B cell (primary cell): Measurements from ENCODE around the gene IGFN1. TPM values are rescaled to one million over a fixed set of nuclear protein-coding genes. Genes with fewer than 3 reads are reported as not detected.

Experiments used
- ATAC-seq: fragments of 200-7000 bp; cut with Tn5 transposase; one replicate; pipeline ENCODE4 v1.10.0; 2021; ENCODE audit warnings: low read depth, mild to moderate bottlenecking, moderate number of reproducible peaks, moderate library complexity
- CTCF ChIA-PET: fragments of 350-600 bp; sonication (Branson Sonifier 250); formaldehyde crosslinking; loops from one replicate; lab custom pipeline; 2021; ENCODE audit warnings: antibody characterized with exemption, inconsistent platforms; lab: Charles Lee
- POLR2A ChIA-PET: fragments of 350-600 bp; sonication (Branson Sonifier 250); formaldehyde crosslinking; loops from one replicate; lab custom pipeline; 2021; ENCODE audit warnings: antibody characterized with exemption; lab: Charles Lee
- DNase-seq: peaks from one replicate; pipeline ENCODE4 v3.0.0; 2013
- H2AFZ ChIP-seq: 2 replicates; pipeline ENCODE4 v1.6.1; 2012; ENCODE audit warnings: mild to moderate bottlenecking, low read depth, low read length; ENCODE audit not compliant: insufficient read depth, poor library complexity, severe bottlenecking
- H3K27ac ChIP-seq, 2 donors: 1 replicate in 1 of 2; 2 replicates in 1 of 2; pipeline ENCODE4 v1.5.1; 2012 to 2013; ENCODE audit warnings: low read length in 2 of 2, mild to moderate bottlenecking in 2 of 2, moderate library complexity in 1 of 2
- H3K27me3 ChIP-seq, 4 experiments: fragments of 200-600 bp in 1 of 4; sonication (generic) in 1 of 4; replicated peaks in 1 of 4; 1 replicate in 2 of 4; 2 replicates in 2 of 4; pipeline versions ENCODE4 v1.6.1 to v1.7.0; 2013 to 2016; ENCODE audit warnings: low read length in 3 of 4, mild to moderate bottlenecking in 2 of 4, mixed read lengths in 1 of 4, moderate library complexity in 1 of 4; ENCODE audit not compliant: insufficient read depth in 4 of 4, control insufficient read depth in 3 of 4; ENCODE audit errors: control extremely low read depth in 1 of 4
- H3K36me3 ChIP-seq, 2 experiments: replicated peaks in 1 of 2; 1 replicate in 1 of 2; 2 replicates in 1 of 2; pipeline versions ENCODE4 v1.6.1 to v1.7.1; 2013; ENCODE audit warnings: low read length in 1 of 2; ENCODE audit not compliant: insufficient read depth in 2 of 2, control insufficient read depth in 1 of 2; ENCODE audit errors: control extremely low read depth in 1 of 2, extremely low read depth in 1 of 2
- H3K4me1 ChIP-seq, 2 donors: fragments of 200-600 bp in 1 of 2; sonication (generic) in 1 of 2; 1 replicate in 1 of 2; 2 replicates in 1 of 2; pipeline versions ENCODE4 v1.5.1 to v1.6.1; 2013 to 2017; ENCODE audit warnings: low read length in 2 of 2; ENCODE audit not compliant: control insufficient read depth in 2 of 2, insufficient read depth in 2 of 2
- H3K4me2 ChIP-seq: replicated peaks from 2 replicates; pipeline ENCODE3; 2012; ENCODE audit warnings: mild to moderate bottlenecking, low read depth, low read length; ENCODE audit not compliant: poor library complexity, severe bottlenecking
- H3K4me3 ChIP-seq, 5 experiments: fragments of 200-600 bp in 1 of 5; sonication (generic) in 1 of 5; 1 replicate in 3 of 5; 2 replicates in 2 of 5; pipeline versions ENCODE4 v1.5.1 to v1.7.0; 2011 to 2016; ENCODE audit warnings: low read length in 4 of 5, mild to moderate bottlenecking in 4 of 5, low read depth in 2 of 5, control low read depth in 1 of 5, moderate library complexity in 1 of 5; ENCODE audit not compliant: insufficient read depth in 1 of 5; ENCODE audit errors: control extremely low read depth in 1 of 5, extremely low read depth in 1 of 5
- H3K79me2 ChIP-seq: fragments of 200-600 bp; sonication (generic); one replicate; pipeline ENCODE4 v1.6.0; 2016; ENCODE audit warnings: low read length; ENCODE audit not compliant: control insufficient read depth, insufficient read depth
- H3K9ac ChIP-seq: fragments of 200-600 bp; sonication (generic); 2 replicates; pipeline ENCODE4 v1.6.1; 2017; ENCODE audit warnings: mild to moderate bottlenecking, low read length, moderate library complexity
- H3K9me3 ChIP-seq, 3 donors: one replicate each; pipeline versions ENCODE4 v1.6.1 to v1.7.1; 2013; ENCODE audit warnings: low read length in 2 of 3; ENCODE audit not compliant: control insufficient read depth in 2 of 3, insufficient read depth in 1 of 3; ENCODE audit errors: control extremely low read depth in 1 of 3
- H4K20me1 ChIP-seq: 2 replicates; pipeline ENCODE4 v1.6.0; 2012; ENCODE audit warnings: mild to moderate bottlenecking, low read length; ENCODE audit not compliant: insufficient read depth, control insufficient read depth, poor library complexity, severe bottlenecking
- H3K27ac Mint-ChIP-seq: one replicate; pipeline ENCODE4 v1.8.0; 2021; ENCODE audit warnings: mixed read lengths
- H3K27me3 Mint-ChIP-seq: one replicate; pipeline ENCODE4 v1.8.0; 2021; ENCODE audit warnings: mixed read lengths
- H3K4me1 Mint-ChIP-seq: one replicate; pipeline ENCODE4 v1.8.0; 2021; ENCODE audit warnings: mixed read lengths
- H3K4me3 Mint-ChIP-seq: one replicate; pipeline ENCODE4 v1.8.0; 2021; ENCODE audit warnings: mixed read lengths
- H3K9me3 Mint-ChIP-seq: one replicate; pipeline ENCODE4 v1.8.0; 2022; ENCODE audit warnings: mixed read lengths; ENCODE audit not compliant: insufficient read depth
- CTCF ChIP-seq: fragments of 200-600 bp; IDR thresholded peaks from one replicate; pipeline ENCODE4 v1.8.0; 2022; ENCODE audit warnings: antibody characterized with exemption, mild to moderate bottlenecking
- EZH2 ChIP-seq: IDR thresholded peaks from 2 replicates; pipeline ENCODE4 v1.6.1; 2012; ENCODE audit warnings: borderline replicate concordance, low read depth, mild to moderate bottlenecking, moderate library complexity, low read length; ENCODE audit not compliant: insufficient read depth, poor library complexity, severe bottlenecking
- WGBS: methylation state at CpG from one replicate; pipeline ENCODE4 v1.1.5; 2013; ENCODE audit warnings: missing lambda C conversion rate; ENCODE audit not compliant: insufficient coverage; 5-methylcytosine and 5-hydroxymethylcytosine counted together
- intact Hi-C: fragments of 100-400 bp; cut with micrococcal nuclease; formaldehyde crosslinking; loops from one replicate; pipeline ENCODE4 v1.10.0; 2022
- polyA plus RNA-seq: library from polyadenylated mRNA; depleted of rRNA; stranded (reverse); fragments of >200 nt; gene quantifications from 2 replicates; pipeline ENCODE4 v1.2.3, GENCODE V29; 2012
- total RNA-seq, 2 donors: library from RNA; stranded (reverse); fragments of 120-200 nt in 1 of 2; gene quantifications; 1 replicate in 1 of 2; 2 replicates in 1 of 2; pipeline versions ENCODE4 v1.2.3 to v1.2.4, GENCODE V29; 2013 to 2022

IGFN1 gene
- total and polyA plus RNA-seq, 2 donors (not counting 1 experiment from before 2014, with no cell fraction given) = not detected

GRCh38 chr1:201245082-201245481 lies 54.5 kb downstream of the IGFN1 start:
- Histone ChIP-seq H3K9ac (no peak overlapping the region), H3K27me3 (peaks cover 0 to 29% (median 3%) of the 10 kb centered on the region in 4 experiments), H3K4me2 (no peak overlapping the region), H4K20me1 (no peaks in the 10 kb centered on the region), H3K4me1 (no peaks in the 10 kb centered on the region), H3K79me2 (no peaks in the 10 kb centered on the region), H3K9me3 (no peaks in the 10 kb centered on the region), H3K27ac (no peak overlapping the region), H3K36me3 (no peaks in the 10 kb centered on the region), H3K4me3 (no peak overlapping the region), H2AFZ (no peak overlapping the region)
- Mint-ChIP-seq H3K27ac (no peak overlapping the region), H3K27me3 (peaks cover 44% of the 10 kb centered on the region), H3K4me1 (no peaks in the 10 kb centered on the region), H3K9me3 (no peaks in the 10 kb centered on the region), H3K4me3 (no peak overlapping the region)
- ChIA-PET POLR2A (no interaction called here), CTCF (no interaction called here)
- 80% methylated on average over 1 of the region's 1 CpG for WGBS
- ATAC-seq (no peak), DNase-seq (no peak)
- intact Hi-C loops = no loop called here
- TF ChIP-seq EZH2 (no peak), CTCF (no peak)

DNA sequence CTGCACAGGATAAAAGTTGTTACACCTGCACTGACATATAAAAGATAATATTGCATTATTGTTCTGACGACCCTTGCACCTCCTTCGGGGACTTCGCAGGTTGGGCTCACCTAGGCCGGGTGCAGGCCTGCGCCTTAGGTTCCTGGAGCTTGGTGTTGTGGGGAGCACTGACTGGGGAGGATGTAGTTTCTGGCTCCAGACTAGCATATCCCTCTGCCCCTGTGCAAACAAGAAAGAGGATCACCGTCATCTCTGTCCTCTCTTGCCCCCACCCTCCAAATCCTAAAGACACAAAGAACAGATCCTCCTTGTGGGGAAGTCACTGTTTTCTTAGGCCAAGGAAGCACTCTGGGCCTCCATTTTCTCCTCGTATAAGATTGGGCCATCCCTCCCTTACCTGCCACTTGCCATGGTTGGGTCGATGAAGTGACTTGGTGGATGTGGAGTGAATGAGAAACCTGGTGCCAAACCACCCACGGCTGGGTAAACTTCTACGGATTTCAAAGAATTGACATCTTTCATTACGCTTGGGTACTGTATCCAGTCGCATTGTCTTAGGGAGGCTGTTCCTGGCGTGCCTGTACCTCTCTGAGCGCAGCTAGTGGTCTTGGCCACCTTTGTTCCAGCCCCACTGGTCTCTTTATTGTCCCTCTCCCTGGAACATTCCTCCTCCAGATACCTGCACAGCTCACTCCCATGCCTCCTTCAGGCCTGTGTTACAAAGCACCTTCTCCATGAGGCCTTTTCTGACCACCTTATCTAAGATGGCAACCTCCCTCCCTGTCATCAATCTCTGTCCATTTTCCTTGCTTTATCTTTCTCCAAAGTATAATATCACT lies 58.3 kb downstream of the IGFN1 start:
- H3K9me3 ChIP-seq = no peaks in the 10 kb centered on the region
- Mint-ChIP-seq H3K27me3 (peaks cover 26% of the 10 kb centered on the region), H3K4me1 (no peaks in the 10 kb centered on the region), H3K9me3 (no peaks in the 10 kb centered on the region), H3K27ac (no peak overlapping the region), H3K4me3 (no peak overlapping the region)
- TF ChIP-seq EZH2 (no peak), CTCF (no peak)
- H3K36me3 ChIP-seq = no peaks in the 10 kb centered on the region
- DNase-seq (no peak), ATAC-seq (no peak)
- no peak overlapping the region for H3K4me2 ChIP-seq
- ChIA-PET CTCF (no interaction called here), POLR2A (no interaction called here)
- WGBS = 92% methylated on average over 7 of the region's 14 CpGs
- peaks cover 0 to 9% (median 1%) of the 10 kb centered on the region in 4 experiments for H3K27me3 ChIP-seq
- intact Hi-C loops = no loop called here
- H3K79me2 ChIP-seq = no peaks in the 10 kb centered on the region
- no peak overlapping the region for H3K4me3 ChIP-seq
- no peak overlapping the region for H2AFZ ChIP-seq
- H4K20me1 ChIP-seq = no peaks in the 10 kb centered on the region
- H3K4me1 ChIP-seq = no peaks in the 10 kb centered on the region
- H3K27ac ChIP-seq = no peak overlapping the region
- H3K9ac ChIP-seq = no peak overlapping the region
